AG04449 (cell line): Measurements from ENCODE around the gene BAIAP2.

Experiments
- CTCF ChIA-PET: fragments of 350-600 bp; formaldehyde crosslinking; extraction: SDS; loops from one replicate; lab custom pipeline; 2021; ENCODE audit warnings: antibody characterized with exemption; lab: Yijun Ruan, JAX
- POLR2A ChIA-PET: fragments of 400-600, 350-600 bp; formaldehyde crosslinking; extraction: SDS; loops from one replicate; lab custom pipeline; 2020; ENCODE audit warnings: antibody characterized with exemption, inconsistent platforms; lab: Yijun Ruan, JAX
- DNase-seq: peaks from one replicate; pipeline ENCODE4 v3.0.0-alpha.2; 2010; ENCODE audit warnings: low read depth, low spot score
- H3K4me3 ChIP-seq: 2 replicates; pipeline ENCODE4 v1.5.1; 2011; ENCODE audit warnings: low read depth, mild to moderate bottlenecking, control low read depth, low read length
- TF ChIP-seq, protein P1 (sequence below): IDR thresholded peaks from one replicate; pipeline ENCODE4 v1.5.1; 2011; ENCODE audit warnings: mild to moderate bottlenecking, moderate library complexity, low read length, control low read depth, inconsistent platforms; ENCODE audit not compliant: insufficient read depth; ENCODE audit errors: missing control alignments

The BAIAP2 gene

DNA sequence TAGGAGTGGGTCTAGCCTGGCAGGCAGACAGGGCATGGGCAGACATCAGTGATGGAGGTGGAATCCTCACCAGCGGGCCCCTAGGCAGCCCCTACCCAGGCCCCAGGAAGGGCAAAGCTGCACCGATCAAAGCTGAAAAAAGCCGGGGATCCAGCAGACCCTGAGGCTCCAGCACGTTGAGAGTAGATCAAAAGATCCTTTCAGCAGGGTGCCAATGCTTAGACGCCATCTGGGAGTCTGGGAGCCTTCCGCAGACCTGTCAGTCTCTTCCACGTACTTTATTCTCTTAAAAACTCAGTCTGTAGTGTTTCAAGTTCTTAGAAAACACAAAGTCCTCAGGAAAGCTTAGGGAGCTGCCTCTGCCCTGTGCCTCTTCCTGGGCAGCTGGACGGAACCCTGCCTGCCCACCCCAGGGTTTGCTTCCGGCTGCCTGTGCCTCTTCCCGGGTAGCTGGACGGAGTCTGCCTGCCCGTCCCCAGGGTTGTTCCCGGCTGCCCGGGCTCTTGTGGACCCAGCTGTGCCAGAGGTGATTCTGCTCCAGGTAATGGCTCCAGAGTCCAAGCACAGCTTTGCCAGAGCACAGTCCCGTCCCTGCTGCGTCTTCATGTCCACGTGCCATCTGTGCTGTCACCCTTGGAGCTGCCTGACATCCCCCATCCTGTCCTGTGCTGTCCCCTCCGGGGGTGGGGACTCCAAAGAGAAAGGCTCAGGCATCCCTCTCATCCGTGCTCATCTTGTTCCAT lies 79.6 kb downstream of the BAIAP2 start:
- no peak for DNase-seq
- TF ChIP-seq, protein P1, sequence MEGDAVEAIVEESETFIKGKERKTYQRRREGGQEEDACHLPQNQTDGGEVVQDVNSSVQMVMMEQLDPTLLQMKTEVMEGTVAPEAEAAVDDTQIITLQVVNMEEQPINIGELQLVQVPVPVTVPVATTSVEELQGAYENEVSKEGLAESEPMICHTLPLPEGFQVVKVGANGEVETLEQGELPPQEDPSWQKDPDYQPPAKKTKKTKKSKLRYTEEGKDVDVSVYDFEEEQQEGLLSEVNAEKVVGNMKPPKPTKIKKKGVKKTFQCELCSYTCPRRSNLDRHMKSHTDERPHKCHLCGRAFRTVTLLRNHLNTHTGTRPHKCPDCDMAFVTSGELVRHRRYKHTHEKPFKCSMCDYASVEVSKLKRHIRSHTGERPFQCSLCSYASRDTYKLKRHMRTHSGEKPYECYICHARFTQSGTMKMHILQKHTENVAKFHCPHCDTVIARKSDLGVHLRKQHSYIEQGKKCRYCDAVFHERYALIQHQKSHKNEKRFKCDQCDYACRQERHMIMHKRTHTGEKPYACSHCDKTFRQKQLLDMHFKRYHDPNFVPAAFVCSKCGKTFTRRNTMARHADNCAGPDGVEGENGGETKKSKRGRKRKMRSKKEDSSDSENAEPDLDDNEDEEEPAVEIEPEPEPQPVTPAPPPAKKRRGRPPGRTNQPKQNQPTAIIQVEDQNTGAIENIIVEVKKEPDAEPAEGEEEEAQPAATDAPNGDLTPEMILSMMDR, result no peak
- ChIA-PET CTCF (interaction anchor here (0.7 to 6.2 kb wide), 7 partner anchors 9 to 688 kb away, joined by 3 to 60 read pairs (median 4); no protein-coding TSS in a partner anchor), POLR2A (interaction anchor here (0.5 to 0.6 kb wide), 2 partner anchors 78 to 571 kb away, joined by 3 read pairs; no protein-coding TSS in a partner anchor)
- H3K4me3 ChIP-seq, result no peak overlapping the region

DNA sequence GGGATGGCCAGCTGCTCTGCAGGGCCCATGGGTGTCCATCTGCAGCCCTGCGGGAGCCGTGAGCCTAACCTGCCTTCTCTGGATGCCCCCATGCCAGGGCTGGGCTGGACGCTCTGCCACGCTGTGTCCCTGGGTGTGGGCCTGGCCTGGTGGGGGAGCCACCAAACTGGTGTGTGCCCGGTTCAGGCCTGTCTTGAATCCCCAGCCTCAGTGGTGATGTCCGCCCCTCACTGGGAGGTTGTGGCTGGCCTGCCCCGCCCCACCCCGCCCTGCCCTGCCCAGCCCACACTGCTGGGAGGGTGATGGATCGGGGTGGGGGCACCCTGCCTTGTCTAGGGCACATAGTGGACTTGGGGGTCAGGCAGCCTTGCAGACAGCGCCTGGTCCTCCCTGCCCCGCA lies 80.3 kb downstream of the BAIAP2 start:
- TF ChIP-seq, protein P1, result no peak
- H3K4me3 ChIP-seq, result no peak overlapping the region
- ChIA-PET POLR2A (no interaction called here), CTCF (interaction anchor here (1.1 to 6.2 kb wide), 6 partner anchors 9 to 122 kb away, joined by 3 to 60 read pairs (median 6); no protein-coding TSS in a partner anchor)
- no peak for DNase-seq

DNA sequence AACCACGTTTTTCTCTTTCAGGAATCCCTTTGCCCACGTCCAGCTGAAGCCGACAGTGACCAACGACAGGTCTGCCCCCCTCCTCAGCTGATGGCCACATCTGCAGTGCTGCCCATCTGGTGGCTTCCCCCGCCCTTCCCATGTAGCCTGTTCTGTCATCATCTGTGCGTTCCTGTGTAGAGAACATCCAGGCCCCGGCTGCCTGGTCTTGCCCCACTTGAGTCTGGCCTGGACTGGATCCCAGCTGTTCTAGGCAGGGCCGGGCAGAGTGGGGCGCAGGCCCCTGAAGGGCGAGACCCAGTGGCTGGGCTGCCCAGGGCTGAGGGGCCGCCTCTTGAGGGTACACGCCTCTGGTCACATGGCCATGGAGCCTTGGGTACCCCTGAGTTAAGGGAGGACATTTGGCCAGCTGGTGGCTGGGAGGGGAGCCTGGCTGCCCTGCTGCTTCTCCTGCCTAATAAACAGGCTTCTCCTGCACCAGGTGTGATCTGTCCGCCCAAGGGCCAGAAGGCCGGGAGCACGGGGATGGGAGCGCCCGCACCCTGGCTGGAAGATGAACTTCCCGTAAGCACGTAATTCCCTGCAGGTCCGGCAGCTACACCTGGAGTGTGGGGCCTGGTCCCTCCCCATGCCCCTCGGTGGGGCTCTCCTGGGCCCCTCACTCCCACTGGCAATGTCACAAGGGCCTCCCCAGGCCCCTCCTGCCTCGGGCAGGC lies 81.0 kb downstream of the BAIAP2 start:
- H3K4me3 ChIP-seq, result no peak overlapping the region
- ChIA-PET CTCF (interaction anchor here (1.5 to 6.2 kb wide), 3 partner anchors 13 to 93 kb away, joined by 3 to 60 read pairs (median 50); no protein-coding TSS in a partner anchor), POLR2A (no interaction called here)
- TF ChIP-seq, protein P1, result no peak
- DNase-seq, result no peak

DNA sequence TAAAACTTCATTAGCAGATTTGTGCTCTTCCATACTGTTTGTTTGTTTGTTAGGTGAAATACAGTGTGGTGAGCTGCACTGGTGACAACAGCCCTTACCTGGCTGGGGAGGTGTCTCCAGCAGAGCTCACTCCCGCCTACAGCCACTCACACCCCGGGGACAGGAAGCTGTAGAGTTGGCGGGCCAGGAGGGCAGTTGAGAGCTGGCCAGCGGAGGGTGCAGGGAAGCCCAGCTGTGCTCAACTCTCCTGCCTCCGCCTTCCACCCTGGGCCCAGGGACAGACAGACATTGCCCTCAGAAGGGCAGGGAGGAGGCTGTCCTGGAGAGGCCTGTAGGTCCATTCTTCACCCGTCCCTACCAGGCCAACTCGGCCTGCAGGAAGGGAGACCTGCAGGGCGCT lies 81.8 kb downstream of the BAIAP2 start:
- no peak for DNase-seq
- POLR2A ChIA-PET, result no interaction called here
- CTCF ChIA-PET, result interaction anchor here (0.9 to 6.2 kb wide), 7 partner anchors 9 to 132 kb away, joined by 3 to 60 read pairs (median 3); no protein-coding TSS in a partner anchor

DNA sequence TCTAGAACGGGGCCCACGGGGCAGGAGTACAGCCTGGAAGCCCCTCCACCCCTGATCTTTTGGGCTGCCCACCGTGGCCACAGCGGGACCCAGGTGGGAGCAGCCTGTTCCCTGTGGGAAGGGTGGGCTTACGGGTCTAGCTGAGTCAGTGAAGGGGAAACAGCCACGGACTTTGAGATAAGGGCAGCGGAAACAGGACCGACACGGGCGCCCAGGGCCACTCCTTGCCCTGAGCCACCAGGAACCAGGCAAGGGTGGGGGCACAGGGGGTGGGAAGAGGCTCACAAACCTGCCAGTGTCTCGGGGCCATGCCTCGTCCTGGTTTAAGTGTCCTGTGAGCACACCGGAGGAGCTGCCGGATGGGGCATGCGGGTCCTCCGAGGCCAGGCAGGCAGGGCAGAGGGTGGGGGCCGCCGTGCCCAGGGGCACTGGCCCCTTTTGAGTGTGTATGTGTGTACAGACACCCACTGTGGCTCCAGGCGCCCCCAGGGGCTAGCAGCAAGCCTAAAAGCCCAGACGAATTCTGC lies 82.8 kb downstream of the BAIAP2 start:
- TF ChIP-seq, protein P1, result no peak
- no peak for DNase-seq
- no peak overlapping the region for H3K4me3 ChIP-seq
- POLR2A ChIA-PET, result no interaction called here
- CTCF ChIA-PET, result interaction anchor here (1.0 to 6.2 kb wide), 4 partner anchors 12 to 133 kb away, joined by 3 to 60 read pairs (median 27); no protein-coding TSS in a partner anchor

More for the DNA sequence above, 81.8 kb downstream of the BAIAP2 start:
- no peak overlapping the region for H3K4me3 ChIP-seq
- TF ChIP-seq, protein P1, result no peak
